SK-N-SH treated with all-trans-retinoic acid at 6 μM for 48 hours (cell line): Measurements from ENCODE around the gene MFN2.

Experiments
- ATAC-seq: fragments of 200-7000 bp; cut with Tn5 transposase; 3 replicates; pipeline ENCODE4 v1.9.1; 2020; ENCODE audit warnings: mild to moderate bottlenecking, moderate library complexity
- ARNTL ChIP-seq: fragments of 450-650 bp; formaldehyde crosslinking; IDR thresholded peaks from 2 replicates; pipeline ENCODE4 v1.5.0; 2020; ENCODE audit warnings: low read depth, mild to moderate bottlenecking, moderate library complexity, borderline replicate concordance
- BACH2 ChIP-seq: fragments of 250-450 bp; sonication (Bioruptor Pico); IDR thresholded peaks from 2 replicates; pipeline ENCODE4 v1.9.0; 2021; ENCODE audit warnings: mild to moderate bottlenecking, borderline replicate concordance
- CREB5 ChIP-seq: fragments of 250-450 bp; sonication (Bioruptor Pico); IDR thresholded peaks from 2 replicates; pipeline ENCODE4 v1.5.1; 2020; ENCODE audit warnings: low read depth, mild to moderate bottlenecking, moderate library complexity
- CSDC2 ChIP-seq: fragments of 250-450 bp; sonication (Bioruptor Pico); IDR thresholded peaks from 2 replicates; pipeline ENCODE4 v1.5.0; 2020; ENCODE audit warnings: mild to moderate bottlenecking, moderate library complexity
- ESRRG ChIP-seq: fragments of 250-450 bp; sonication (Bioruptor Pico); IDR thresholded peaks from 2 replicates; pipeline ENCODE4 v1.6.1; 2021; ENCODE audit warnings: mild to moderate bottlenecking
- GLIS3 ChIP-seq: fragments of 250-450 bp; sonication (Bioruptor Pico); IDR thresholded peaks from 2 replicates; pipeline ENCODE4 v1.5.0; 2020; ENCODE audit warnings: mild to moderate bottlenecking, moderate library complexity
- OSR1 ChIP-seq: fragments of 250-450 bp; sonication (Bioruptor Pico); IDR thresholded peaks from 2 replicates; pipeline ENCODE4 v1.8.0; 2022; ENCODE audit warnings: moderate library complexity, mild to moderate bottlenecking, inconsistent platforms
- PATZ1 ChIP-seq: fragments of 250-450 bp; sonication (Bioruptor Pico); IDR thresholded peaks from 2 replicates; pipeline ENCODE4 v1.8.0; 2020; ENCODE audit warnings: mild to moderate bottlenecking, moderate library complexity, borderline replicate concordance
- POU6F1 ChIP-seq: fragments of 250-450 bp; sonication (Bioruptor Pico); IDR thresholded peaks from 2 replicates; pipeline ENCODE4 v1.8.0; 2021; ENCODE audit warnings: low read depth, mild to moderate bottlenecking, moderate library complexity, borderline replicate concordance
- PPARA ChIP-seq: fragments of 250-450 bp; sonication (Bioruptor Pico); IDR thresholded peaks from 2 replicates; pipeline ENCODE4 v1.5.0; 2020; ENCODE audit warnings: mild to moderate bottlenecking, borderline replicate concordance
- RARB ChIP-seq: fragments of 250-450 bp; sonication (Bioruptor Pico); IDR thresholded peaks from 2 replicates; pipeline ENCODE4 v1.8.0; 2021; ENCODE audit warnings: mild to moderate bottlenecking, moderate library complexity
- SNAI2 ChIP-seq: fragments of 250-450 bp; sonication (Bioruptor Pico); IDR thresholded peaks from 2 replicates; pipeline ENCODE4 v1.5.0; 2020; ENCODE audit warnings: mild to moderate bottlenecking, moderate library complexity
- TCF4 ChIP-seq: fragments of 250-450 bp; sonication (Bioruptor Pico); IDR thresholded peaks from 2 replicates; pipeline ENCODE4 v1.8.0; 2021; ENCODE audit warnings: mild to moderate bottlenecking, moderate library complexity, borderline replicate concordance
- TSHZ2 ChIP-seq: fragments of 250-450 bp; sonication (Bioruptor Pico); IDR thresholded peaks from 2 replicates; pipeline ENCODE4 v1.5.0; 2020; ENCODE audit warnings: mild to moderate bottlenecking, moderate library complexity
- ZC3H10 ChIP-seq: fragments of 250-450 bp; sonication (Bioruptor Pico); IDR thresholded peaks from 2 replicates; pipeline ENCODE4 v1.5.1; 2021; ENCODE audit warnings: mild to moderate bottlenecking, moderate library complexity
- ZFP3 ChIP-seq: fragments of 250-450 bp; sonication (Bioruptor Pico); IDR thresholded peaks from 2 replicates; pipeline ENCODE4 v1.5.0; 2020; ENCODE audit warnings: mild to moderate bottlenecking, moderate library complexity
- ZFP30 ChIP-seq: fragments of 450-650 bp; formaldehyde crosslinking; IDR thresholded peaks from 2 replicates; pipeline ENCODE4 v1.5.0; 2022; ENCODE audit warnings: mild to moderate bottlenecking, moderate library complexity
- ZNF565 ChIP-seq: fragments of 450-650 bp; formaldehyde crosslinking; conservative IDR thresholded peaks from 2 replicates; pipeline ENCODE4 v1.5.0; 2020; ENCODE audit warnings: low read depth, mild to moderate bottlenecking, moderate library complexity
- ZNF70 ChIP-seq: fragments of 450-650 bp; formaldehyde crosslinking; IDR thresholded peaks from 2 replicates; pipeline ENCODE4 v1.5.0; 2020; ENCODE audit warnings: mild to moderate bottlenecking, moderate library complexity
- ZNF8 ChIP-seq: fragments of 450-650 bp; formaldehyde crosslinking; IDR thresholded peaks from 2 replicates; pipeline ENCODE4 v1.5.0; 2020; ENCODE audit warnings: mild to moderate bottlenecking, moderate library complexity

MFN2 gene

GRCh38 chr1:12046749-12047119 is 66.5 kb downstream of the MFN2 start:
- no peak for ATAC-seq

GRCh38 chr1:12047120-12047876 is 67.1 kb downstream of the MFN2 start:
- ATAC-seq, result no peak

More at GRCh38 chr1:12046749-12047119, 66.5 kb downstream of the MFN2 start:
- TF ChIP-seq ZNF8 (CRISPR knock-in tag) (no peak), PATZ1 (CRISPR knock-in tag) (no peak), ZNF565 (no peak), ZFP30 (CRISPR knock-in tag) (no peak), OSR1 (CRISPR knock-in tag) (no peak), RARB (CRISPR knock-in tag) (no peak), ARNTL (no peak), PPARA (CRISPR knock-in tag) (no peak), POU6F1 (CRISPR knock-in tag) (no peak), CSDC2 (CRISPR knock-in tag) (no peak), TSHZ2 (CRISPR knock-in tag) (no peak), CREB5 (no peak), GLIS3 (CRISPR knock-in tag) (no peak), TCF4 (CRISPR knock-in tag) (no peak), BACH2 (no peak), SNAI2 (CRISPR knock-in tag) (no peak), ESRRG (CRISPR knock-in tag) (no peak), ZNF70 (CRISPR knock-in tag) (no peak)

GRCh38 chr1:12048372-12048771 is 68.1 kb downstream of the MFN2 start:
- ATAC-seq, result no peak
- TF ChIP-seq ARNTL, result no peak
- TF ChIP-seq ZFP30 (CRISPR knock-in tag), result no peak

More at GRCh38 chr1:12047120-12047876, 67.1 kb downstream of the MFN2 start:
- TF ChIP-seq ZNF565, result no peak
- no peak for TF ChIP-seq ZFP3 (CRISPR knock-in tag)
- no peak for TF ChIP-seq PATZ1 (CRISPR knock-in tag)

GRCh38 chr1:12049616-12050015 is 69.4 kb downstream of the MFN2 start:
- ATAC-seq, result no peak
- TF ChIP-seq ZNF565 (no peak), PATZ1 (CRISPR knock-in tag) (no peak), ZNF8 (CRISPR knock-in tag) (no peak), CSDC2 (CRISPR knock-in tag) (no peak), ZFP3 (CRISPR knock-in tag) (no peak), ARNTL (no peak), BACH2 (no peak), ZFP30 (CRISPR knock-in tag) (no peak), CREB5 (no peak), POU6F1 (CRISPR knock-in tag) (no peak), ZC3H10 (no peak), ESRRG (CRISPR knock-in tag) (no peak)
